Upper lobe of left lung (tissue), 4 donors: ENCODE data around the gene TBC1D8.

Source experiments
- EP300 ChIP-seq, 4 donors: sonication (generic); formaldehyde crosslinking; IDR thresholded peaks; one replicate each; pipeline ENCODE4 v1.5.1; 2017; ENCODE audit warnings: antibody characterized with exemption in 4 of 4, control low read depth in 2 of 4
- POLR2A ChIP-seq, 4 donors: fragments of 450-650 bp; IDR thresholded peaks; one replicate each; pipeline ENCODE4 v1.5.1; 2016 to 2017; ENCODE audit warnings: antibody characterized with exemption in 4 of 4, mild to moderate bottlenecking in 2 of 4
- POLR2AphosphoS5 ChIP-seq, 2 donors: sonication (generic); formaldehyde crosslinking; IDR thresholded peaks; one replicate each; pipeline ENCODE4 v1.5.1; 2017; ENCODE audit warnings: antibody characterized with exemption in 2 of 2
- TF ChIP-seq, protein P1 (sequence below), 6 experiments: fragments of 450-650 bp in 4 of 6; fragments of 200-600 bp in 2 of 6; sonication (generic) in 2 of 6; IDR thresholded peaks; one replicate each; pipeline ENCODE4 v1.5.1; 2016 to 2019; ENCODE audit warnings: antibody characterized with exemption in 6 of 6

DNA sequence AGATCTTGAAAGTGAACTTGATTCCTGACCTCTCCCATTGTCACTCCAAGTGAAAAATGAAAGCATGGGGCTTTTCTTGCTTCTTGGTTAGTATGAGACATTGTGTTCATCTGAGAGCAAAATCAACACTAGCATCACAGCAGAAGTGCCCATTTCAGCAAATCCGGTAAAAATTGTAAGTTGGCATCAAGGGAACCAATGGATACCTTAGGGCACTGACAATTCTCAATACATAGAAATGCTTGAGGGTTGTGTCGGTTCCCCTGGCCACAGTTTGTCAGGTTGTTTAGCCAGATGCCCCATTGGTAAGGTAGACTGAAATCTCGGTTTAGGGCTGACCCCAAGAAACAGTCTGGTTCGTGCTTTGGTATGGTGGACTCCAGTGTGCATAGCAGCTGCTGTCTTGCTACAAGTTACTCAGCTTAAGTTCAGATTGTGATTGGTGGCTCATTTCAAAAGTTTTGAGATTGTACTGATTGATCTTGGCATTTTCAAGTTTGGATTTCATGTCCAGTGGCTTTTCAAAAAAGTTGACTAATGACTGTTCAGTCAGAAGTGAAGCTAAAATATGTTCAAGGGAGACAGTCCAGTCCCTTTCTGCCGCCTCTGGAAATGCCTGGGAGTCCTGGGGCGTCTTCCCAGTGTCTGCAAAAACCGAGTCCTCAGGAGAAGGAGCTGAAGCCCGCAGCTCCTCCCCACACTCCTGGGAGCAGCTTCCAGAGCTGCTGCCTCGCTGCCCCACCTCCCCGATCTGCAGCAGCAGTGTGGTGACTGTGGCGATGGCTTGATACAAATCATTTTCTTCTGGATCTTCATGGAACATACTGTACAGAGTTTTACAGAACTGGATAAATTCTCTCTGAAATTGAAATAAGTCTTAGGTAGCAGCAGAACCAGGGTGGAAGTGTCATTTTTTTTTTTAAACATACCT lies 143.5 kb downstream of the TBC1D8 start:
- TF ChIP-seq, protein P1, sequence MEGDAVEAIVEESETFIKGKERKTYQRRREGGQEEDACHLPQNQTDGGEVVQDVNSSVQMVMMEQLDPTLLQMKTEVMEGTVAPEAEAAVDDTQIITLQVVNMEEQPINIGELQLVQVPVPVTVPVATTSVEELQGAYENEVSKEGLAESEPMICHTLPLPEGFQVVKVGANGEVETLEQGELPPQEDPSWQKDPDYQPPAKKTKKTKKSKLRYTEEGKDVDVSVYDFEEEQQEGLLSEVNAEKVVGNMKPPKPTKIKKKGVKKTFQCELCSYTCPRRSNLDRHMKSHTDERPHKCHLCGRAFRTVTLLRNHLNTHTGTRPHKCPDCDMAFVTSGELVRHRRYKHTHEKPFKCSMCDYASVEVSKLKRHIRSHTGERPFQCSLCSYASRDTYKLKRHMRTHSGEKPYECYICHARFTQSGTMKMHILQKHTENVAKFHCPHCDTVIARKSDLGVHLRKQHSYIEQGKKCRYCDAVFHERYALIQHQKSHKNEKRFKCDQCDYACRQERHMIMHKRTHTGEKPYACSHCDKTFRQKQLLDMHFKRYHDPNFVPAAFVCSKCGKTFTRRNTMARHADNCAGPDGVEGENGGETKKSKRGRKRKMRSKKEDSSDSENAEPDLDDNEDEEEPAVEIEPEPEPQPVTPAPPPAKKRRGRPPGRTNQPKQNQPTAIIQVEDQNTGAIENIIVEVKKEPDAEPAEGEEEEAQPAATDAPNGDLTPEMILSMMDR (IDR thresholded peaks at IDR 0.05), result no peak
- no peak for TF ChIP-seq POLR2A (IDR thresholded peaks at IDR 0.05)
- TF ChIP-seq EP300 (IDR thresholded peaks at IDR 0.05), result no peak
- no peak for TF ChIP-seq POLR2AphosphoS5 (IDR thresholded peaks at IDR 0.05)
